ENCODE data around the gene KRTCAP2.

DNA sequence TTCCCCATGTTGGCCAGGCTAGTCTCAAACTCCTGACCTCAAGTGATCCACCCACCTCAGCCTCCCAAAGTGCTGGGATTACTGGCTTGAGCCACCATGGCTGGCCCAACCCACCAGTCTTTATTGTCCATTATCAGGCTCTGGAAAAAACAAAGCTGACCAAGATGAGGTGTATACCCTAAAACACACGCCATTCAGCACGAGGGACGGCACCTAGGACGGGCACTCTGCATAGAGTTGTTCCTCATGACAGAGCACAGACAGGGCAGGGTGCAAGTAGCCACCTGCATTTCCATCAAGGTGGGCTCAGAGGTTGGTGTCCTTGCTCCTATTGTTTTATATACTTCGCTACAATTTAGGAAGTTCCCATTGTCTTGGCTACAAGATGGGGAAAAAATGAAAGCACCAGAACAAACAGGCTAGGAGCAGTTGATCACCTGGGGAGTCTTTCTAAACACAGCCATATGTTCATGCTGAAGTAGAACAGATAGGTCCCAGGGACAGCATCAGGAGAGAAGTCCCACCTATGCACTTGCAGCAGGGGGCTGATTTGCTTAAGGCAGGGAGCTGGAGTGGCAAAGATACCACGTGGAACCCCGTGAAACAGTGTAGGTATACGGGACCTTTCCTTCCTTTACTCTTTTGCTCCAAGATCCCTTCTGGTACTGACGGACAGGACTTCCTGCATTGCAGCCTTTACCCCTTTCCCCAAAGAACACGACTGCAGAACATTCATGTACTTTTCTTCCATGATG lies 4.5 kb downstream of the KRTCAP2 start:
- no peak for TF ChIP-seq NFYA (IDR thresholded peaks at IDR 0.05; ENCODE audit: borderline replicate concordance, low read depth, low read length)
- TF ChIP-seq POLR2A (IDR thresholded peaks at IDR 0.05; ENCODE audit: low read depth, low read length) = no peak
- TF ChIP-seq, protein P1, sequence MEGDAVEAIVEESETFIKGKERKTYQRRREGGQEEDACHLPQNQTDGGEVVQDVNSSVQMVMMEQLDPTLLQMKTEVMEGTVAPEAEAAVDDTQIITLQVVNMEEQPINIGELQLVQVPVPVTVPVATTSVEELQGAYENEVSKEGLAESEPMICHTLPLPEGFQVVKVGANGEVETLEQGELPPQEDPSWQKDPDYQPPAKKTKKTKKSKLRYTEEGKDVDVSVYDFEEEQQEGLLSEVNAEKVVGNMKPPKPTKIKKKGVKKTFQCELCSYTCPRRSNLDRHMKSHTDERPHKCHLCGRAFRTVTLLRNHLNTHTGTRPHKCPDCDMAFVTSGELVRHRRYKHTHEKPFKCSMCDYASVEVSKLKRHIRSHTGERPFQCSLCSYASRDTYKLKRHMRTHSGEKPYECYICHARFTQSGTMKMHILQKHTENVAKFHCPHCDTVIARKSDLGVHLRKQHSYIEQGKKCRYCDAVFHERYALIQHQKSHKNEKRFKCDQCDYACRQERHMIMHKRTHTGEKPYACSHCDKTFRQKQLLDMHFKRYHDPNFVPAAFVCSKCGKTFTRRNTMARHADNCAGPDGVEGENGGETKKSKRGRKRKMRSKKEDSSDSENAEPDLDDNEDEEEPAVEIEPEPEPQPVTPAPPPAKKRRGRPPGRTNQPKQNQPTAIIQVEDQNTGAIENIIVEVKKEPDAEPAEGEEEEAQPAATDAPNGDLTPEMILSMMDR (IDR thresholded peaks at IDR 0.05 in 2 of 3, conservative IDR thresholded peaks at IDR 0.05 in 1 of 3; ENCODE audit: control insufficient read depth in 2 of 3, extremely low read depth in 1 of 3, insufficient read depth in 1 of 3, low read depth in 3 of 3, low read length in 3 of 3) = no peak

Measured in GM12878 (cell line).